H1 (cell line): ENCODE data around the gene ALPG.

Experiments used
- ASH2L ChIP-seq: fragments of 200-600, 300-600 bp; sonication (generic); IDR thresholded peaks from one replicate; pipeline ENCODE4 v1.7.1; 2017; ENCODE audit warnings: low read length
- CTCF ChIP-seq, 3 experiments: IDR thresholded peaks; 1 replicate in 2 of 3; 2 replicates in 1 of 3; pipeline versions ENCODE4 v1.5.1 to v1.6.1; 2011; ENCODE audit warnings: low read length in 3 of 3, mild to moderate bottlenecking in 3 of 3, inconsistent platforms in 2 of 3, low read depth in 1 of 3, moderate library complexity in 1 of 3; ENCODE audit not compliant: insufficient read depth in 1 of 3; ENCODE audit errors: control extremely low read depth in 1 of 3
- EGR1 ChIP-seq: IDR thresholded peaks from 2 replicates; pipeline ENCODE4 v1.6.1; 2011; ENCODE audit warnings: low read depth, low read length, borderline replicate concordance
- GABPA ChIP-seq: IDR thresholded peaks from 2 replicates; pipeline ENCODE4 v1.6.1; 2011; ENCODE audit warnings: mild to moderate bottlenecking, low read length, moderate library complexity, borderline replicate concordance; ENCODE audit not compliant: insufficient read depth
- HDAC6 ChIP-seq: IDR thresholded peaks from one replicate; pipeline ENCODE4 v1.7.1; 2012; ENCODE audit warnings: low read depth, mild to moderate bottlenecking, inconsistent platforms, low read length, moderate library complexity
- JUND ChIP-seq: IDR thresholded peaks from 2 replicates; pipeline ENCODE4 v1.6.1; 2011; ENCODE audit warnings: mild to moderate bottlenecking, improper control_type of control experiment, low read length
- NRF1 ChIP-seq: IDR thresholded peaks from 2 replicates; pipeline ENCODE4 v1.6.1; 2011; ENCODE audit warnings: mild to moderate bottlenecking, low read depth, low read length, improper control_type of control experiment
- POLR2A ChIP-seq, 2 experiments: IDR thresholded peaks; 1 replicate in 1 of 2; 2 replicates in 1 of 2; pipeline ENCODE4 v1.6.1; 2011; ENCODE audit warnings: low read depth in 2 of 2, low read length in 2 of 2, mild to moderate bottlenecking in 2 of 2; ENCODE audit errors: control extremely low read depth in 1 of 2
- POLR2AphosphoS5 ChIP-seq: IDR thresholded peaks from 2 replicates; pipeline ENCODE4 v1.6.1; 2011; ENCODE audit warnings: low read depth, low read length
- SIN3A ChIP-seq, 2 experiments: IDR thresholded peaks in 1 of 2; conservative IDR thresholded peaks in 1 of 2; 2 replicates each; pipeline ENCODE4 v1.6.1; 2011 to 2012; ENCODE audit warnings: low read length in 2 of 2, improper control_type of control experiment in 1 of 2, low read depth in 1 of 2, mild to moderate bottlenecking in 1 of 2
- TCF12 ChIP-seq: IDR thresholded peaks from 2 replicates; pipeline ENCODE4 v1.6.1; 2011; ENCODE audit warnings: low read depth, mild to moderate bottlenecking, low read length
- TEAD4 ChIP-seq: IDR thresholded peaks from 2 replicates; pipeline ENCODE4 v1.6.1; 2012; ENCODE audit warnings: low read depth, low read length, inconsistent platforms, mixed read lengths
- TF ChIP-seq, protein P1 (sequence below): IDR thresholded peaks from 2 replicates; pipeline ENCODE4 v1.6.1; 2012; ENCODE audit warnings: inconsistent platforms

DNA sequence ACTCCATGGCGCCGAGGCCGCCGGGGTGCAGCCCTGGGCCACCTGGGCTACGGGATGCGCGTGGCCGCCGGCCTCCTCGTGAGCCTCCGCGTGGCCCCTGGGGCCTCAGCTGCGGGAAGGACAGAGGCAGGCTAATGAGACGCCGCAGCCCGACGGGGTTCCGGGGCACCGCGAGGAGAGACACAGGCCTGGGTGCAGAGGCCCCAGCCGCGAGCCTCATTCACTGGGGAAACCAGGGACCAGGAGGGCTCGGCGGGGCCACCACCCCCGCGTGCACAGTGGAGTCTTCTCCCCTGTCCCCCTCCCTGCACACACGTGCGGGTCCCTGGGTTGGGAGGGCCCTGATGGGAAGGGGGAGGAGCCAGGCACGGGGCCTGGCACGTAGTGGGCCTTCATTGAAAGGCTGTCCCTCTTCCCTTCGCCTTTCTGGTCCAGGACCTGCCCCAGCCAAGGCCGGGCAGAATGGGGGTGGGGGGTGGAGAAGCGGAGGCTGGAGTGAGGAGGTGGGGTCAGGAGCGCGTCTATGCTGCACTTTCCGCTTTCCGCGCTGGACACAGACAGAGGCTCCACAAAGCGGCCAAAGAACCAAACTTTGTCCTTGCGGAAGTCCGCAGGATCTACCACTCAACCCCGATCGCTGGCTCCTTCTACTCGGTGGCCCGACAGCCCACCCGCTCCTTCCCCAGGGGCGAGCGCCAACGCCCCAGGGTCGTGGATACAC is 19.0 kb upstream of the ALPG start:
- TF ChIP-seq POLR2A (IDR thresholded peaks at IDR 0.05; ENCODE audit: control extremely low read depth in 1 of 2, low read depth in 2 of 2, low read length in 2 of 2) (0 out of 3 replicates have a peak, but pooled peaks of 1 of the 2 experiments have one; percentile 14), CTCF (IDR thresholded peaks at IDR 0.05; ENCODE audit: control extremely low read depth in 1 of 3, insufficient read depth in 1 of 3, low read depth in 1 of 3, low read length in 3 of 3) (no peak), JUND (no peak), SIN3A (conservative IDR thresholded peaks at IDR 0.05 in 1 of 2, IDR thresholded peaks at IDR 0.05 in 1 of 2; ENCODE audit: low read depth in 1 of 2, low read length in 2 of 2) (no peak), TEAD4 (no peak), POLR2AphosphoS5 (peak; percentile 43), HDAC6 (no peak), GABPA (no peak), NRF1 (no peak), ASH2L (peak; percentile 23), EGR1 (no peak), TCF12 (no peak)
- TF ChIP-seq, protein P1, sequence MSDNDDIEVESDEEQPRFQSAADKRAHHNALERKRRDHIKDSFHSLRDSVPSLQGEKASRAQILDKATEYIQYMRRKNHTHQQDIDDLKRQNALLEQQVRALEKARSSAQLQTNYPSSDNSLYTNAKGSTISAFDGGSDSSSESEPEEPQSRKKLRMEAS: peak; percentile 76
